ENCODE results near the gene MAU2.
"Not testable (repeated sequence)": the region's sequence is repeated elsewhere in the genome, so short reads cannot be mapped to it uniquely, and the experiment has no call there.

The MAU2 gene

DNA sequence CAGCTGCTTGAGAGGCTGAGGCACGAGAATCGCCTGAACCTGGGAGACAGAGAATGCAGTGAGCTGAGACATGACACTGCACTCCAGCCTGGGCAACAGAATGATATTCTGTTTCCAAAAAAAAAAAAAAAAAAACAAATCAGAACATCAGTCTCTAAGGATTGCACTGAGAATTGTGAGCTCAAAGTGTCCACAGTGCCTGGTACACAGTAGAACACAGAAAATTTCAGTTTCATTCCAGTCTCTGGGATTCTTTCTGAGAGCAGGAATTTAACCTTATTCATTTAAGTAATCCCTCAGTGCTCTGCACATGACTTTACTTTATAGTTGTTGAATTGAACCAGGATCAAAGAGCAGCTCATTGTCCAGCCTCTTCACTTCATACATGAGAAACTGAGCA is 58.9 kb downstream of the MAU2 start:
- Mint-ChIP-seq H3K9me3 (no peaks in the 10 kb centered on the region), H3K36me3 (no peaks in the 10 kb centered on the region)
- no peak for ATAC-seq

DNA sequence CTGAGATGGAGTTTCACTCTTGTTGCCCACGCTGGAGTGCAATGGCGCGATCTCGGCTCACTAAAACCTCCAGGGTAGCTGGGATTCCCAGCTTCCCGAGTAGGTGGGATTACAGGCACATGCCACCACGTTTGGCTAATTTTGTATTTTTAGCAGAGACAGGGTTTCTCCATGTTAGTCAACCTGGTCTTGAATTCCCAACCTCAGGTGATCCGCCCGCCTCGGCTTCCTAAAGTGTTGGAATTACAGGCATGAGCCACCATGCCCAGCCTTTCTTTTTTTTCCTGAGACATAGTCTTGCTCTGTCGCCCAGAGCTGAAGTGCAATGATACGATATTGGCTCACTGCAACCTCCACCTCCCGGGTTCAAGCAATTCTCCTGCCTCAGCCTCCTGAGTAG is 59.7 kb downstream of the MAU2 start:
- H3K27ac Mint-ChIP-seq, H3K4me1 Mint-ChIP-seq, H3K27me3 Mint-ChIP-seq, H3K36me3 Mint-ChIP-seq, ATAC-seq, H3K4me3 Mint-ChIP-seq, H3K9me3 Mint-ChIP-seq: not testable (repeated sequence)

More for the DNA sequence above, 58.9 kb downstream of the MAU2 start:
- Mint-ChIP-seq H3K4me3 (no peak overlapping the region), H3K27me3 (no peaks in the 10 kb centered on the region), H3K27ac (no peak overlapping the region), H3K4me1 (peaks cover 8% of the 10 kb centered on the region)

GRCh38 chr19:19381007-19381926 is 60.6 kb downstream of the MAU2 start:
- Mint-ChIP-seq H3K9me3 (no peaks in the 10 kb centered on the region), H3K4me1 (peaks cover 11% of the 10 kb centered on the region), H3K4me3 (no peak overlapping the region), H3K27me3 (no peaks in the 10 kb centered on the region), H3K27ac (peak overlapping the region; percentile 45), H3K36me3 (no peaks in the 10 kb centered on the region)
- ATAC-seq = no peak

DNA sequence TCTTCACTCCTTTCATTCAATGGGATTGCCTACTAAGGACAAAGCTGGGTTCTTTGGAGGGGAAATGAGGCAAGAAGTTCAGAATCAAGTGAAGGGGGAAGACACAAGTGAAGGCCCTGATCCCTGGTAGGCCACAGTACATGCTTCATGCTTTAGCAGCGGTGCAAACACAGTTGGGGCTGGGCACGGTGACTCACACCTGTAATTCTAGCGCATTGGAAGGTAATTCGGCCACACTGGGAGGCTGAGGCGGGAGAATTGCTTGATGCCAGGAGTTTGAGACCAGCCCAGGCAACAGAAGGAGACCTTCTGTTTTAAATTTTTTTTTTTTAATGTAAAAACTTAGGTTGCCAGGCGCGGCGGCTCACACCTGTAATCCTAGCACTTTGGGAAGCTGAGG is 61.5 kb downstream of the MAU2 start:
- H3K36me3 Mint-ChIP-seq = no peaks in the 10 kb centered on the region
- ATAC-seq = no peak
- H3K4me1 Mint-ChIP-seq = peaks cover 19% of the 10 kb centered on the region
- no peak overlapping the region for H3K4me3 Mint-ChIP-seq
- no peak overlapping the region for H3K27ac Mint-ChIP-seq
- H3K27me3 Mint-ChIP-seq = no peaks in the 10 kb centered on the region
- H3K9me3 Mint-ChIP-seq = no peaks in the 10 kb centered on the region

GRCh38 chr19:19384486-19384885 is 63.9 kb downstream of the MAU2 start:
- Mint-ChIP-seq H3K4me3 (peak overlapping the region; percentile 76), H3K27ac (peak overlapping the region; percentile 98), H3K36me3 (no peaks in the 10 kb centered on the region), H3K4me1 (peaks cover 43% of the 10 kb centered on the region), H3K27me3 (no peaks in the 10 kb centered on the region), H3K9me3 (no peaks in the 10 kb centered on the region)
- no peak for ATAC-seq

DNA sequence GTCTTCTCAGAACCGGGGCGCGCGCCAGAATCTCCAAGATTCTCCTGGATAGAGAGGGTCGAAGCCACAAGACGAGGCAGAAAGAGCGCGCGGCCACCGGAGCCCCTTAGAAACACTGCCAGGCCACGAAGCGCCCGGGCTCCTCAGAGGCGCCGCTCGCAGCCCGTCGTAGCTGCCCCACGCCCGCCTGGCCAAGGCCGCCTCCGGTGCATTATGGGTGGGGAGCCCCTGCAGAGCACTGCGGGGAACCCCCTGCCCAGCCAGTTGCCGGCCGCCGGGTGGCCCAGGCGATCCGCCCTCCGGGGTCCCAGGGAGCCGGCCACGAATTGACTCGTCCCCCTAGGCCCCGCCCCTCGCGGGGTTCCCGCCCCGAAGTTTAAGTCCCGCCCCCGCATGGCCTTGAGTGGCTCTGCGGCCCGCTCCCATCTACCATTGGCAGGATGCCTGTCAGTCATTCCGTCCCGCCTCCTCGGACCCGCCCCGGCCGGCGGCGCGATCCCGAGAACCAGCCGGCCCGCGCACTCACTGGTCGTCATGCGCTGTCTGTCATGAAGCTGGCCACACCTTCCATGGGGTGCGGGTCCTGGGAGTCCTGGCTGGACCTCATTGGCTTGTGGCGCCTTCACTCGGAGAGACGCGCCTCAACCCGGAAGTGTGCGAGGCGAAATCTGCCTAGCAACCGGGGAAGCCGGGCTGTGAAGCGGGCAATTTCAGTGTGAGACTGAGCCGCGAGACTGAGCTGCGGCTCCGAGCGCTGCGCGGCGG is 64.7 kb downstream of the MAU2 start:
- Mint-ChIP-seq H3K9me3 (no peaks in the 10 kb centered on the region), H3K36me3 (peaks cover 6% of the 10 kb centered on the region), H3K4me1 (peaks cover 51% of the 10 kb centered on the region), H3K4me3 (peak overlapping the region; percentile 76), H3K27ac (peak overlapping the region; percentile 98), H3K27me3 (no peaks in the 10 kb centered on the region)
- peak; percentile 97 for ATAC-seq

GRCh38 chr19:19385896-19386869 is 65.6 kb downstream of the MAU2 start:
- Mint-ChIP-seq H3K9me3 (no peaks in the 10 kb centered on the region), H3K4me1 (peaks cover 56% of the 10 kb centered on the region), H3K36me3 (peaks cover 6% of the 10 kb centered on the region), H3K4me3 (peak overlapping the region; percentile 99), H3K27me3 (no peaks in the 10 kb centered on the region), H3K27ac (peak overlapping the region; percentile 98)
- ATAC-seq = peak; percentile 37

- Mint-ChIP-seq H3K4me1 (peaks cover 55% of the 10 kb centered on the region), H3K9me3 (no peaks in the 10 kb centered on the region), H3K4me3 (peak overlapping the region; percentile 99), H3K27ac (peak overlapping the region; percentile 98), H3K27me3 (no peaks in the 10 kb centered on the region), H3K36me3 (peaks cover 6% of the 10 kb centered on the region)
- ATAC-seq = no peak
Measured at GRCh38 chr19:19387108-19387507, 66.5 kb downstream of the MAU2 start.

DNA sequence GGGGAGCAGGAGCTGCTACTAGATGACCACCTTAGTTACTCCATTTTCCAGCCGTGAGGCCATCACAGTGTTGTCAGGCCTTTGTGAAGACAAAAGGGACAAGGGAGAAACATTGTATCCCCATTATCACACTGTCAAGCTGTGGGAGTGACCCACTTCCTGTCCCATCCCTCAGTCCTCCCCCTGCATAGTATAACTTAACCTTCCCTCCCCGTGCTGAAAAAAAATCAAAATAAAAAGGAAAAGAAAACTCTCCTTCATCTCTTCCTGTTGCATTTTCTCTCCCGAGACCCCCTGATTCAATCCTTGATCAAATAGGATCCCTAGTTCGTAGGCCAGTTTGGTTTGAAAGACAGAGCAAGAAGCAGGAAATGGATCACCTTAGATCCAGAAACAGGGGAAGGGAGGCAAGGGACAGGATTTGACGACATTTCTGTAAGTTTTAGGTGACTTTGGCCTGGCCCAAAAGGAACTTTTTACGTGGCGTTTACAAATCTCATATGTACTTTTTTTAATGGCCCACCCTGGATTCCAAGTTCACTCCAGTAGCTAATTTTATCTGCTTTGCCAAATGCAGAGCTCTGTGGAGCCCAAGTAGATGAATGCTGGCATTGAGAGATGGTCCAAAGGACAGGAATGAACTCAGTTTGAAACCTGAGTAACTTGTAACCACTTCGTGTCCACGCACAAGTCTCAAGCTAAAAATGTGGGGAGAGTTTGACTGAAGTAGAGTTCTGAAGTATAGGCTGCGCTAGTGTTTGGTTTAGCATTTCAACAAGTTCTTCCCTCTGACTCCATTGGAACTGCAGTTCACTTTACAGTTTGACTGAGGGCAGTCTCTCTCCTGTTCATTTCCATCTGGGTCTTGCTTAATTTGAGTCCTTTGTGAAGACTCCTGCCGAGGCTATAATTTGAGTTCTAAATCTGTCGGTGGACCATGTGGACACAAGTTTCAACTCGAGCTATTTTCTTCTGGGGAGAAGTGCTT is 68.2 kb downstream of the MAU2 start:
- Mint-ChIP-seq H3K36me3 (peaks cover 6% of the 10 kb centered on the region), H3K27ac (peak overlapping the region; percentile 1), H3K27me3 (no peaks in the 10 kb centered on the region), H3K4me1 (peaks cover 55% of the 10 kb centered on the region), H3K4me3 (no peak overlapping the region), H3K9me3 (no peaks in the 10 kb centered on the region)
- ATAC-seq = no peak

GRCh38 chr19:19389683-19390082 is 69.1 kb downstream of the MAU2 start:
- H3K4me3 Mint-ChIP-seq, ATAC-seq, H3K27me3 Mint-ChIP-seq, H3K9me3 Mint-ChIP-seq, H3K36me3 Mint-ChIP-seq: not testable (repeated sequence)
- Mint-ChIP-seq H3K27ac (peak overlapping the region; percentile 1), H3K4me1 (peaks cover 61% of the 10 kb centered on the region)

DNA sequence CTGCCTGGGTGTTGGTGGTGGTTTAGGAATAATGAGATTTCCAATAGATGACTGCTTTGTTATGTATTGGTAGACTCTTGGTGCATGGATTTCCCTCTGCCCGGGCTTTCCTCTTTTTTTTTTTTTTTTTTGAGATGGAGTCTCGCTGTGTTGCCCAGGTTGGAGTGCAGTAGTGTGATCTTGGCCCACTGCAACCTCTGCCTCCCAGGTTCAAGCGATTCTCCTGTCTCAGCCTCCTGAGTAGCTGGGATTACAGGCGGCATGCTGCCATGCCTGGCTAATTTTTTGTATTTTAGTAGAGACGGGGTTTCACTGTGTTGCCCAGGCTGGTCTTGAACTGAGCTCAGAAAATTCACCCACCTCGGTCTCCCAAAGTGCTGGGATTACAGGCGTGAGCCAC is 73.7 kb downstream of the MAU2 start:
- peak overlapping the region; percentile 12 for H3K27ac Mint-ChIP-seq
- not testable (repeated sequence) for H3K4me3 Mint-ChIP-seq, H3K9me3 Mint-ChIP-seq, ATAC-seq, H3K36me3 Mint-ChIP-seq, H3K27me3 Mint-ChIP-seq
- peaks cover 32% of the 10 kb centered on the region for H3K4me1 Mint-ChIP-seq

- Mint-ChIP-seq H3K36me3 (no peaks in the 10 kb centered on the region), H3K27me3 (no peaks in the 10 kb centered on the region), H3K4me3 (no peak overlapping the region), H3K27ac (no peak overlapping the region), H3K4me1 (peaks cover 27% of the 10 kb centered on the region), H3K9me3 (no peaks in the 10 kb centered on the region)
- ATAC-seq = no peak
Measured at GRCh38 chr19:19399733-19400433, 79.3 kb downstream of the MAU2 start.

GRCh38 chr19:19402656-19403372 is 82.2 kb downstream of the MAU2 start:
- Mint-ChIP-seq H3K4me3 (no peak overlapping the region), H3K27me3 (no peaks in the 10 kb centered on the region), H3K36me3 (no peaks in the 10 kb centered on the region), H3K27ac (no peak overlapping the region), H3K4me1 (peaks cover 45% of the 10 kb centered on the region), H3K9me3 (no peaks in the 10 kb centered on the region)
- no peak for ATAC-seq
